A549 (cell line): ENCODE results near the gene GDF7.

Experiments
- CTCF ChIP-seq: fragments of >200 bp; sonication (Bioruptor Twin); formaldehyde crosslinking; IDR thresholded peaks from 3 replicates; pipeline ENCODE4 v1.5.1; 2016
- HES2 ChIP-seq: fragments of >200 bp; sonication (Bioruptor Twin); formaldehyde crosslinking; IDR thresholded peaks from 2 replicates; pipeline ENCODE4 v1.6.1; 2016

- TF ChIP-seq CTCF, result no peak
- no peak for TF ChIP-seq HES2
Observed at GRCh38 chr2:20624156-20624883, 42.6 kb upstream of the GDF7 start.
